Tibial nerve (tissue), 4 donors: ENCODE data around the gene HOXA5. TPM values are rescaled to one million over a fixed set of nuclear protein-coding genes. Genes with fewer than 3 reads are reported as not detected.

ENCODE experiments used
- DNase-seq, 2 donors: peaks; one replicate each; pipeline ENCODE4 v3.0.0-alpha.2; 2019; ENCODE audit warnings: low spot score in 2 of 2
- H3K27ac ChIP-seq, 4 donors: fragments of 200-600 bp; sonication (generic) in 3 of 4; one replicate each; pipeline ENCODE4 v1.5.1; 2017 to 2019; ENCODE audit warnings: mild to moderate bottlenecking in 1 of 4
- H3K27me3 ChIP-seq, 2 donors: fragments of 200-600 bp; sonication (generic) in 1 of 2; one replicate each; pipeline versions ENCODE4 v1.5.1 to v1.6.0; 2017 to 2019
- H3K36me3 ChIP-seq, 3 donors: fragments of 200-600 bp; sonication (generic); one replicate each; pipeline ENCODE4 v1.5.1; 2018 to 2019
- H3K4me1 ChIP-seq, 4 donors: fragments of 200-600 bp; sonication (generic) in 3 of 4; one replicate each; pipeline ENCODE4 v1.5.1; 2017 to 2019
- H3K4me3 ChIP-seq, 4 donors: fragments of 200-600 bp; sonication (generic) in 3 of 4; one replicate each; pipeline ENCODE4 v1.5.1; 2017 to 2019; ENCODE audit warnings: mild to moderate bottlenecking in 1 of 4, moderate library complexity in 1 of 4
- H3K9me3 ChIP-seq, 4 donors: fragments of 200-600 bp; sonication (generic) in 3 of 4; one replicate each; pipeline ENCODE4 v1.5.1; 2017 to 2019
- CTCF ChIP-seq, 5 experiments: fragments of 200-600 bp in 3 of 5; fragments of 450-650 bp in 2 of 5; sonication (generic) in 3 of 5; IDR thresholded peaks; one replicate each; pipeline ENCODE4 v1.5.1; 2016 to 2019; ENCODE audit warnings: antibody characterized with exemption in 5 of 5, mild to moderate bottlenecking in 3 of 5, moderate library complexity in 2 of 5
- EP300 ChIP-seq, 2 donors: sonication (generic); formaldehyde crosslinking; IDR thresholded peaks; one replicate each; pipeline ENCODE4 v1.6.1; 2017; ENCODE audit warnings: antibody characterized with exemption in 2 of 2, mild to moderate bottlenecking in 1 of 2
- POLR2A ChIP-seq, 2 donors: fragments of 450-650 bp; IDR thresholded peaks; one replicate each; pipeline ENCODE4 v1.6.1; 2017; ENCODE audit warnings: antibody characterized with exemption in 2 of 2, mild to moderate bottlenecking in 2 of 2, moderate library complexity in 2 of 2
- WGBS, 2 donors: methylation state at CpG; one replicate each; pipeline ENCODE4 v1.1.5; 2018; 5-methylcytosine and 5-hydroxymethylcytosine counted together
- total RNA-seq, 4 donors: library from RNA; depleted of rRNA; stranded (reverse); fragments of >200 nt; gene quantifications; one replicate each; pipeline ENCODE4 v1.1.0, GENCODE V29; 2016

Gene HOXA5
- total RNA-seq, 4 donors from 2014 or later, result 12.0 to 25.9 (median 16.6) TPM

GRCh38 chr7:27128776-27129728 lies 14.4 kb downstream of the HOXA5 start:
- Histone ChIP-seq H3K9me3 (no peaks in the 10 kb centered on the region), H3K27ac (peak overlapping the region in 2 of 4 donors; percentile 73 to 90), H3K4me3 (peak overlapping the region in 2 of 4 donors; percentile 34 to 74), H3K27me3 (peaks cover 0 to 51% of the 10 kb centered on the region in 2 donors), H3K36me3 (peaks cover 0 to 6% (median 0%) of the 10 kb centered on the region in 3 donors), H3K4me1 (peaks cover 0 to 77% (median 2%) of the 10 kb centered on the region in 4 donors)
- no peak for DNase-seq
- no peak for TF ChIP-seq EP300 (IDR thresholded peaks at IDR 0.05)
- no peak for TF ChIP-seq CTCF (IDR thresholded peaks at IDR 0.05)
- no peak for TF ChIP-seq POLR2A (IDR thresholded peaks at IDR 0.05)
- 78 to 79% methylated on average over 28 of the region's 28 CpGs for WGBS, 2 donors

GRCh38 chr7:27128034-27128433 lies 15.4 kb downstream of the HOXA5 start:
- DNase-seq, result no peak
- TF ChIP-seq CTCF (IDR thresholded peaks at IDR 0.05) (no peak), POLR2A (IDR thresholded peaks at IDR 0.05) (no peak), EP300 (IDR thresholded peaks at IDR 0.05) (no peak)
- Histone ChIP-seq H3K4me1 (peaks cover 0 to 77% (median 0%) of the 10 kb centered on the region in 4 donors), H3K27me3 (peaks cover 0 to 56% of the 10 kb centered on the region in 2 donors), H3K36me3 (peaks cover 0 to 9% (median 0%) of the 10 kb centered on the region in 3 donors), H3K4me3 (no peak overlapping the region), H3K27ac (no peak overlapping the region), H3K9me3 (no peaks in the 10 kb centered on the region)
- WGBS, 2 donors, result 57 to 64% methylated on average over 2 of the region's 2 CpGs

GRCh38 chr7:27126596-27127327 lies 16.7 kb downstream of the HOXA5 start:
- H3K4me1 ChIP-seq, result peaks cover 0 to 77% (median 0%) of the 10 kb centered on the region in 4 donors
- H3K4me3 ChIP-seq, result no peak overlapping the region
- no peak overlapping the region for H3K27ac ChIP-seq
- no peak for TF ChIP-seq CTCF (IDR thresholded peaks at IDR 0.05)
- TF ChIP-seq POLR2A (IDR thresholded peaks at IDR 0.05), result no peak
- TF ChIP-seq EP300 (IDR thresholded peaks at IDR 0.05), result no peak
- H3K36me3 ChIP-seq, result peaks cover 0 to 18% (median 0%) of the 10 kb centered on the region in 3 donors
- DNase-seq, result no peak
- 63 to 68% methylated on average over 3 of the region's 3 CpGs for WGBS, 2 donors
- H3K27me3 ChIP-seq, result peaks cover 0 to 48% of the 10 kb centered on the region in 2 donors
- no peaks in the 10 kb centered on the region for H3K9me3 ChIP-seq

- 57 to 64% methylated on average over 5 of the region's 5 CpGs for WGBS, 2 donors
- Histone ChIP-seq H3K4me3 (no peak overlapping the region), H3K27ac (no peak overlapping the region), H3K27me3 (peaks cover 0 to 41% of the 10 kb centered on the region in 2 donors), H3K4me1 (peaks cover 0 to 70% (median 0%) of the 10 kb centered on the region in 4 donors), H3K9me3 (no peaks in the 10 kb centered on the region), H3K36me3 (peaks cover 0 to 18% (median 0%) of the 10 kb centered on the region in 3 donors)
- no peak for DNase-seq
- TF ChIP-seq POLR2A (IDR thresholded peaks at IDR 0.05) (no peak), CTCF (IDR thresholded peaks at IDR 0.05) (no peak), EP300 (IDR thresholded peaks at IDR 0.05) (no peak)
Measured at GRCh38 chr7:27125986-27126394, 17.5 kb downstream of the HOXA5 start.
